ENCODE measurements around the gene TRAPPC4.
"Not testable (repeated sequence)": the region's sequence is repeated elsewhere in the genome, so short reads cannot be mapped to it uniquely, and the experiment has no call there.

Gene TRAPPC4

GRCh38 chr11:119030029-119030328 lies 11.4 kb downstream of the TRAPPC4 start:
- peak overlapping the region; percentile 53 for H3K27ac ChIP-seq
- no peak for DNase-seq (ENCODE audit: low read depth, low spot score)

DNA sequence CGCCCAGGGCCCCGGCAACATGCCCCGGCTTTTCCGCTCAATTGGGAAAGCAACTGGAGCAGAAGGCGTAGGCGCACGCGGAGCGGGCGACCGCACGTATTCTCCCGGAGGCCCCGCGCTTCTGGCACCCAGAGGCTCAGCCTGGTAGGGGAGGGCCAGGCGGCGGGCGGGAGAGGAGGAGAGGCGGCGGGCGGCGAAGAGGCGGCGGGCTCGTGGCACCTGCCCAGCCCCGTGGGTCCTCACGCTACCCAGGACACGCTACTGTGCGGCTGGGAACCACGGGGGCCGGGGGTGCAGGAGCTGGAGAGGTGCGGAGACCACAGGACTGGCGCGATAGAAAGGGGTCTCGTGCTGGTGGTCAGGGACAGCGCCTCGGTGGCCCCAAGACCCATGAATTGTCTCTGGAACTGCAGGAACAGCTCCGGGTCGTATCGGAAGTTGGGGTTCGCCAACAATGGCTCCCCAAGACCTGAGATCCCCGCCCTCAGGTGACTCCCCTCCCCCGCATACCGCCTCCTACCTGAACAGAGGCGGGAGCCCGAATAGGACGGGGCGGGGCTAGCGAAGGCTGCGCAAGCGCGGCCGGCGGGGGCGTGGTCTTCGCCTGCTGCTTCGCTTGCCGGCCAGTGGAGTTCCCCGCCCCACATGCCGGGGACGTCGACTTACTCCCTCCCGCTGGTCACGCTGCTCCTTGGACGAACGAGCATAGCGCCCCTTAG lies 11.9 kb downstream of the TRAPPC4 start, which contains the start of gene SLC37A4:
Gene SLC37A4, minus strand, starts transcription at position 549 of the 719 bp plus-strand sequence.
- DNase-seq (ENCODE audit: low read depth, low spot score), result peak; percentile 96
- H3K27ac ChIP-seq, result peak within 1 kb of the TSS; percentile 53

GRCh38 chr11:119031912-119032280 lies 13.3 kb downstream of the TRAPPC4 start:
- no peak for DNase-seq (ENCODE audit: low read depth, low spot score)
- no peak overlapping the region for H3K27ac ChIP-seq

- not testable (repeated sequence) for H3K27ac ChIP-seq; DNase-seq (ENCODE audit: low read depth, low spot score)
Measured at GRCh38 chr11:119033421-119033820, 14.9 kb downstream of the TRAPPC4 start.

- no peak for DNase-seq (ENCODE audit: low read depth, low spot score)
- no peak overlapping the region for H3K27ac ChIP-seq
Measured at GRCh38 chr11:119034813-119035212, 16.2 kb downstream of the TRAPPC4 start.

DNA sequence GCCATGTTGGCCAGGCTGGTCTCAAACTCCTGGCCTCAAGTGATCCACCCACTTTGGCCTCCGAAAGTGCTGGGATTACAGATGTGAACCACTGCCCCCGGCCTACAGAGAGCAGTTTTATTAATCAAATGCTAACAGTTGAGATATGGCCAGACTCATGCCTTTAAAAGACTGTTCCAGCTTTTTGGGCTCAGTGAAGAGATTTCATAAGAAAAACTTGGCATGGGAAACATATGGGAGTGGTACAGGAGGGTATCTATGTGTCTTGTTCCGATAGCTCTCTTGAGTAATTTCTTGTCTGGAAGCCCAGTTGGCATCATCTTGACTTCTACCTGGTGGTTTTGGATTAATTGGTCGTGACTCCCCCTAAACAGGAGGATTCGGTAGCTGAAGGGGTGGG lies 20.3 kb downstream of the TRAPPC4 start:
- no peak overlapping the region for H3K27ac ChIP-seq
- no peak for DNase-seq (ENCODE audit: low read depth, low spot score)

GRCh38 chr11:119039471-119039870 lies 20.9 kb downstream of the TRAPPC4 start:
- not testable (repeated sequence) for H3K27ac ChIP-seq; DNase-seq (ENCODE audit: low read depth, low spot score)

- H3K27ac ChIP-seq, result no peak overlapping the region
- DNase-seq (ENCODE audit: low read depth, low spot score), result no peak
Measured at GRCh38 chr11:119041821-119042514, 23.4 kb downstream of the TRAPPC4 start.

- DNase-seq (ENCODE audit: low read depth, low spot score), result no peak
- H3K27ac ChIP-seq, result no peak overlapping the region
Measured at GRCh38 chr11:119042927-119043326, 24.4 kb downstream of the TRAPPC4 start.

GRCh38 chr11:119044708-119045107 lies 26.1 kb downstream of the TRAPPC4 start:
- no peak for DNase-seq (ENCODE audit: low read depth, low spot score)
- H3K27ac ChIP-seq, result no peak overlapping the region

DNA sequence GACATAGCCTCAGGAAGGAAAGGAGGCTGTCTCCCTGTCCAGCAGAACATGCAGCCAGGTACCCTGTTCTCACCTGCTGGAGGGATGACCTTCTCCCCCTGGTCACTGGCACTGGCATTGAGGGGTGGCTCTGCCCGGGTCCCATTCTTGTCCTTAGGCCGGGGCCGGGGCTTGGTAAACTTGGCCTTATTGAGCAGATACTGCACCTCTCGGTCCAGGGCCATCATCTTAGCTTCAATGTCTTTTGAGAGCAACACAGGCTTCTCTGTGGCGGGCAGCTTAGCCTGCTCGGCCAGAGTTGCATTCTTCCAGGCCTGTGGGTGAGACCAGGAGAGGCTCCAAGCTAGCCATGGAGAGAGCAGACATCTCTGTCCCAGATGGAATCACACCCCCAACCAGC lies 27.9 kb downstream of the TRAPPC4 start:
- no peak for DNase-seq (ENCODE audit: low read depth, low spot score)
- H3K27ac ChIP-seq, result no peak overlapping the region

DNA sequence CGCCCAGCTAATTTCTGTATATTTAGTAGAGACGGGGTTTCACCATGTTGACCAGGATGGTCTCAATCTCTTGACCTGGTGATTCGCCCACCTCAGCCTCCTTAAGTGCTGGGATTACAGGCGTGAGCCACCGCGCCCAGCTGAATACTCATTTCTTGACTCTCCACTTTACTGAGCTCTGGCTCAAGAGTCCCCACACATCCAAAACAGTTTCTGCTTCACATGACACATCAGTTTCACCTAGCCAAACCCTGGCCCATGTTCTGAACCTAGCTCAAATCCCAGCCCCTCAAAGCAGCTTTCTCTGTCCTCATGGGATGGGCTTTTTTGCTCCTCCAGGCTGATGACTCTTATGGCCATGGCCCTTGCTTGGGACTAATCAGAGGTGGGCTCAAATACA lies 28.6 kb downstream of the TRAPPC4 start:
- no peak for DNase-seq (ENCODE audit: low read depth, low spot score)

DNA sequence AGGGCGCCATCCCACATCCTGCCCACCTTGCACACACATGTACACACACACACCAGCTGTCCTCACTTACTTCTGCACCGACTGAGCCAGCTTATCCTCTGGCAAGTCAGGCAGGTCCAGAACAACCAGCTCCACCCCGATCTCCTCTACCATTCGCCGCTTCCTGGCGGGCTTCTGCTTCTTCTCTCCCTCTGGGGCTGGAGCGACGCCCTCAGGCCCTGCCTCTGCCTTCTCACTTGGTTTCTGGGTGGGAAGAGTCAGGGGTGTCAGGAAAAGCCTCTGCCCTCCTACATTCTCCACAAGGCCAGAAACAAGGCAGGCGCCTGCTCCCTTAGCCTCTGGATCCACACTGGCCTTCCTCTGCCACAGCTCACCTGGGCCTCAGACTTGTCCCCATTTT lies 30.1 kb downstream of the TRAPPC4 start:
- no peak for DNase-seq (ENCODE audit: low read depth, low spot score)
- H3K27ac ChIP-seq, result no peak overlapping the region

More for the DNA sequence above, 28.6 kb downstream of the TRAPPC4 start:
- H3K27ac ChIP-seq, result no peak overlapping the region

GRCh38 chr11:119049081-119049480 lies 30.5 kb downstream of the TRAPPC4 start:
- no peak for DNase-seq (ENCODE audit: low read depth, low spot score)
- H3K27ac ChIP-seq, result no peak overlapping the region

GRCh38 chr11:119051440-119052162 lies 33.0 kb downstream of the TRAPPC4 start:
- no peak overlapping the region for H3K27ac ChIP-seq
- DNase-seq (ENCODE audit: low read depth, low spot score), result no peak

- no peak for DNase-seq (ENCODE audit: low read depth, low spot score)
- H3K27ac ChIP-seq, result no peak overlapping the region
Measured at GRCh38 chr11:119052163-119052814, 33.7 kb downstream of the TRAPPC4 start.

DNA sequence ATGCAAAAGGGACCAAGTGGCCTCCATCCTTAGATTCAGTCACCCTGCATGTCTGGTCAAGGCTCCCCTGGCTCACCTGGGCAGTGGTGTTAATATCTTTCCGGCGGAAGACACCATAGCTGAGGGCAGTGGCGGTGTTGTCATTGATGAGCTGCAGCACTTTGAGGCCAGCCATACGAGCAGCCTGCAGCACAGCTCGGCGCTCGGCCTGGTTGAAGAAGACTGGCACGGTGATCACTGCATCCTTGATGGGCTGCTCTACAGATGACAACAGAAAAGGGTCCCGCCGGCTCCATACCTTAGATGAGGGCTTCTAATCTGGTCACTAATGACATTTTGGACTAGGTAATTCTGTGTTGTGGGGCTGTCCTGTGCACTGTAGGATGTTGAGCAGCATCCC lies 35.9 kb downstream of the TRAPPC4 start:
- no peak for DNase-seq (ENCODE audit: low read depth, low spot score)
- no peak overlapping the region for H3K27ac ChIP-seq

DNA sequence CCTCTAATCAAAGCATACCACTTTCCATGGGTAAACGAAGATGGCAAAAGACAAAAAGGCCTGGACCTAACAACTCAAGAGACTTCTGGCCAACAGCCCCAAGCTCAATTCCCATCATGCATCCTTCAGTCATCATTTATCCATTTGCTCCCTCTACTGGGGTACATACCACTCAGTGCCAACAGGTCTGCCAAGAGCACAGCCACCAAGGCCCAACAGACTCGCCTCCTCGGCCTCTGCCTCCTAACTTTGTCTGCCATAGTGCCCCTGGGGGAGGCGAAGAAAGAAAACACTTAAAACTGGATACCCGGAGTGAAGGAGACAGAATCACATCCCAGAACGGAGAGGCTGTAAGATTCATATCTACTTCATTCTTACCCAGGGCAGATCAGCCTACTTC lies 37.3 kb downstream of the TRAPPC4 start:
- no peak for DNase-seq (ENCODE audit: low read depth, low spot score)
- H3K27ac ChIP-seq, result peak overlapping the region; percentile 87

DNA sequence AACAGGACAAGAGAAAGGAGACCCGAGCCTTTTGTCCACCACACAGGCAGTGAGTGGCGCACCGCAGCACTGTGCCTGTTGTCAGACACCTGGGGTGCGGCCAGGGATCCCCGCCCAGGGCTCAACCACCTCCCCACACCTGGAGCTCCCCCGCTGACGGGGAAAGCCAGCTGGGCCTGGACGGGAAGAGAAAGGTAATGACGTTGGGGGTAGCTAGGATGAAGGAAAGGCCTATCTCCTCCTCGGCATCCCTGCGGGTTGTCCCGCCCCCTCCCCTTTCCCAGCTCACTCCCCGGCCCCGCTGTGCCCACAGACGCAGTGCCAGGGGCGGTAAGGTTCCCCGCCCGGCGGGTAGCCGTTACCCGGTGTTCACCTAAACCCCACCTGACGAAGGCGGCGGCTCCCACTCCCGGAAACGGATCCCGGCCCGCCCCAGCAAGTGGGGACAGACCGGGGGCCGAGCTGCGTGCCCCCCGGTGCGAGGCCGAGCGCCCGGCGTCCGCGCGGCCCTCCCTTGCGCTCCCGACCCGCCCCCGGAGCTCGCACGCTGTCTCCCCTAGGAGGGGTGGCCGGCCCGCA lies 37.9 kb downstream of the TRAPPC4 start:
- H3K27ac ChIP-seq, result peak overlapping the region; percentile 87
- no peak for DNase-seq (ENCODE audit: low read depth, low spot score)

GRCh38 chr11:119057000-119057769 lies 38.6 kb downstream of the TRAPPC4 start, which contains the start of gene HYOU1:
Gene HYOU1 (minus strand): TSS chr11:119057205. CDS start chr11:119056160, 1,045 bp downstream.
- peak within 1 kb of the TSS; percentile 87 for H3K27ac ChIP-seq
- peak; percentile 79 for DNase-seq (ENCODE audit: low read depth, low spot score)
